ENCODE data around the gene WDR74. TPM values are rescaled to one million over a fixed set of nuclear protein-coding genes. Genes with fewer than 3 reads are reported as not detected.
A peak's percentile ranks its signal among the peaks of the same experiment; 100 is the strongest.
"Not testable (repeated sequence)": the region's sequence is repeated elsewhere in the genome, so short reads cannot be mapped to it uniquely, and the experiment has no call there.

WDR74 gene
- total RNA-seq, 6 donors from 2014 or later = 31.5 to 56.6 (median 50.4) TPM

DNA sequence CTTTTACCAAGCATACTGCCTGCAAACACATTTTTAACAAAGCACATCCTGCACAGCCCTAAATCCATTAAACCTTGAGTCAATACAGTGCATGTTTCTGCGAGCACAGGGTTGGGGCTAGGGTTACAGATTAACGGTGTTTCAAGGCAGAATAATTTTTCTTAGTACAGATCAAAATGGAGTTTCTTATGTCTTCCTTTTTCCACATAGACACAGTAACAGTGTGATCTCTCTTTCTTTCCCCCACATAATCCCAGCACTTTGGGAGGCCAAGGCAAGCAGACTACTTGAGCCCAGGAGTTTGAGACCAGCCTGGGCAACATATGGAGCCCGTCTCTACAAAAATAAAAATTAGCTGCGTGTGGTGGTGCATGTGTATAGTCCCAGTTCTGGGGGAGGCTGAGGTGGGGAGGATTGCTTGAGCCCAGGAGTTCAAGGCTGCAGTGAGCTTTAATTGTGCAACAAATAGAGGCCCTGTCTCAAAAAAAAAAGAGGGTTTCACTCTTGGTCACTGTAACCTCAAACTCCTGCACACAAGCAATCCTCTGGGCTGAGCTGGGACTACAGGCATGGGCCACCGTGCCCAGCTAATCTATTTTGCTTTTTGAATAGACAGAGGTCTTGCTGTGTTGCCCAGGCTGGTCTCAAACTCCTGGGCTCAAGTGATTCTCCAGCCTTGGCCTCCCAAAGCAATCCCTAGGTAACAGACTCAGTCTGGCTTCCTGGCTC is 21.6 kb upstream of the WDR74 start:
- Histone ChIP-seq H3K27me3 (no peaks in the 10 kb centered on the region), H3K9me3 (no peaks in the 10 kb centered on the region), H3K4me3 (no peak overlapping the region), H3K4me1 (peaks cover 4 to 19% (median 15%) of the 10 kb centered on the region in 4 donors), H3K27ac (no peak overlapping the region), H3K36me3 (no peaks in the 10 kb centered on the region)
- 81 to 82% methylated on average over 4 to 5 of the region's 5 CpGs for WGBS, 2 donors
- TF ChIP-seq POLR2AphosphoS5 (IDR thresholded peaks at IDR 0.05) = no peak
- no peak for TF ChIP-seq POLR2A (IDR thresholded peaks at IDR 0.05)
- TF ChIP-seq, protein P1, sequence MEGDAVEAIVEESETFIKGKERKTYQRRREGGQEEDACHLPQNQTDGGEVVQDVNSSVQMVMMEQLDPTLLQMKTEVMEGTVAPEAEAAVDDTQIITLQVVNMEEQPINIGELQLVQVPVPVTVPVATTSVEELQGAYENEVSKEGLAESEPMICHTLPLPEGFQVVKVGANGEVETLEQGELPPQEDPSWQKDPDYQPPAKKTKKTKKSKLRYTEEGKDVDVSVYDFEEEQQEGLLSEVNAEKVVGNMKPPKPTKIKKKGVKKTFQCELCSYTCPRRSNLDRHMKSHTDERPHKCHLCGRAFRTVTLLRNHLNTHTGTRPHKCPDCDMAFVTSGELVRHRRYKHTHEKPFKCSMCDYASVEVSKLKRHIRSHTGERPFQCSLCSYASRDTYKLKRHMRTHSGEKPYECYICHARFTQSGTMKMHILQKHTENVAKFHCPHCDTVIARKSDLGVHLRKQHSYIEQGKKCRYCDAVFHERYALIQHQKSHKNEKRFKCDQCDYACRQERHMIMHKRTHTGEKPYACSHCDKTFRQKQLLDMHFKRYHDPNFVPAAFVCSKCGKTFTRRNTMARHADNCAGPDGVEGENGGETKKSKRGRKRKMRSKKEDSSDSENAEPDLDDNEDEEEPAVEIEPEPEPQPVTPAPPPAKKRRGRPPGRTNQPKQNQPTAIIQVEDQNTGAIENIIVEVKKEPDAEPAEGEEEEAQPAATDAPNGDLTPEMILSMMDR (IDR thresholded peaks at IDR 0.05) = no peak
- no peak for TF ChIP-seq EP300 (IDR thresholded peaks at IDR 0.05)
- ATAC-seq (ENCODE audit: low FRiP score in 2 of 2) (no peak), DNase-seq (no peak)

DNA sequence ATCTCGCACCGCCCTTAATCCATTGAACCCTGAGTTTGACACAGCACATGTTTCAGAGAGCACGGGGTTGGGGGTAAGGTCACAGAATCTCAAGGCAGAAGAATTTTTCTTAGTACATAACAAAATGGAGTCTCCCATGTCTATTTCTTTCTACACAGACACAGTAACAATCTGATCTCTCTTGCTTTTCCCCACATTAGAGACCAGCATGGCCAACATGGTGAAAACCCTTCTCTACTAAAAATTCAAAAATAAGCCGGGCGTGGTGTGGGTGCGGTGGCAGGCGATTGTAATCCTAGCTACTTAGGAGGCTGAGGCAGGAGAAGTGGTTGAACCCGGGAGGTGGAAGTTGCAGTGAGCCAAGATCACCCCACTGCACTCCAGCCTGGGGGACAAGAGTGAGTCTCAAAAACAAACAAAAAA is 19.9 kb upstream of the WDR74 start:
- not testable (repeated sequence) for H3K27ac ChIP-seq; DNase-seq; H3K4me3 ChIP-seq; H3K9me3 ChIP-seq; H3K36me3 ChIP-seq; H3K27me3 ChIP-seq; ATAC-seq (ENCODE audit: low FRiP score in 2 of 2)
- peaks cover 13 to 31% (median 22%) of the 10 kb centered on the region in 4 donors for H3K4me1 ChIP-seq
- WGBS, 2 donors = 75 to 83% methylated on average over 8 of the region's 8 CpGs

DNA sequence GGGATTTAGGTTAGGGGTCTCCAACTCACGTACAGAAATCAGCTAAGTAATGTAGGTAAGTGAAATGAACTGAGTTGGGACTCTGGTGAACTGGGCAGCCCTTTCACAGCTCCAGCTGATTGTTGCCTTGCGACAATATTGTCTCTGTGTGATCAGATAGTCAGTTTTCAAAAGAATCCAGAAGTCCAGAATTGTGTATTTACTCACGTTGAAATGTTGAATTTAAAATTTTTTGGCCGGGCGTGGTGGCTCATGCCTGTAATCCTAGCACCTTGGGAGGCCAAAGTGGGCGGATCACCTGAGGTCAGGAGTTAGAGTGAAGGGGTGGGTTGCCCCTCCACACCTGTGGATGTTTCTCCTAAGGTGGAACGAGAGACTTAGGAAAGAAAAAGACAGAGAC is 18.8 kb upstream of the WDR74 start:
- 78 to 83% methylated on average over 7 of the region's 7 CpGs for WGBS, 2 donors
- ATAC-seq (ENCODE audit: low FRiP score in 2 of 2) (no peak), DNase-seq (no peak)
- H3K4me3 ChIP-seq = no peak overlapping the region
- TF ChIP-seq POLR2AphosphoS5 (IDR thresholded peaks at IDR 0.05) (no peak), EP300 (IDR thresholded peaks at IDR 0.05) (no peak), POLR2A (IDR thresholded peaks at IDR 0.05) (no peak)
- TF ChIP-seq, protein P1 (IDR thresholded peaks at IDR 0.05) = no peak
- H3K36me3 ChIP-seq = peaks cover 4 to 17% (median 8%) of the 10 kb centered on the region in 4 donors
- no peaks in the 10 kb centered on the region for H3K9me3 ChIP-seq
- H3K4me1 ChIP-seq = peaks cover 24 to 42% (median 33%) of the 10 kb centered on the region in 4 donors
- no peaks in the 10 kb centered on the region for H3K27me3 ChIP-seq
- H3K27ac ChIP-seq = no peak overlapping the region

DNA sequence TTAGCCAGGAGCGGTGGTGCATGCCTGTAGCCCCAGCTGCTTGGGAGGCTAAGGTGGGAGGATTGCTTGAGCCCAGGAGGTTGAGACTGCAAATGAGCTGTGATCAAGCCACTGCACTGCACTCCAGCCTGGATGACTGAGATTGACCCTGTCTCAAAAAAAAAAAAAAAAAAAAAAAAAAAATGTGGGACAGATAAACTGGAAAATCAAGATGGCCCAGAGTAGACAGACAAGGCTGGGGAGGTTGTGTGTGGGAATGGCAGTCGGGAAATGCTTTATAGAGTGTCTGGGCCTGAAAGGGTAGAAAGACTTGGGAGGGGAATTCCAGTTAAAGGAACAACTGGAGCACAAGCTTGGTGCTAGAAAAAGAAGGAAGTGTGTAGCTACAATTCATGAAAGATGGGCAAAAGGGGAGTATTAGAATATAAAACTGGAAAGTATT is 18.2 kb upstream of the WDR74 start:
- Histone ChIP-seq H3K27me3 (no peaks in the 10 kb centered on the region), H3K36me3 (peaks cover 10 to 23% (median 15%) of the 10 kb centered on the region in 4 donors), H3K4me1 (peaks cover 29 to 40% (median 33%) of the 10 kb centered on the region in 4 donors), H3K4me3 (no peak overlapping the region), H3K27ac (no peak overlapping the region), H3K9me3 (no peaks in the 10 kb centered on the region)
- DNase-seq = no peak
- WGBS, 2 donors = 68 to 73% methylated on average over 2 of the region's 2 CpGs
- ATAC-seq (ENCODE audit: low FRiP score in 2 of 2) = no peak
- TF ChIP-seq POLR2A (IDR thresholded peaks at IDR 0.05) = no peak
- no peak for TF ChIP-seq POLR2AphosphoS5 (IDR thresholded peaks at IDR 0.05)
- TF ChIP-seq EP300 (IDR thresholded peaks at IDR 0.05) = no peak
- TF ChIP-seq, protein P1 (IDR thresholded peaks at IDR 0.05) = no peak

DNA sequence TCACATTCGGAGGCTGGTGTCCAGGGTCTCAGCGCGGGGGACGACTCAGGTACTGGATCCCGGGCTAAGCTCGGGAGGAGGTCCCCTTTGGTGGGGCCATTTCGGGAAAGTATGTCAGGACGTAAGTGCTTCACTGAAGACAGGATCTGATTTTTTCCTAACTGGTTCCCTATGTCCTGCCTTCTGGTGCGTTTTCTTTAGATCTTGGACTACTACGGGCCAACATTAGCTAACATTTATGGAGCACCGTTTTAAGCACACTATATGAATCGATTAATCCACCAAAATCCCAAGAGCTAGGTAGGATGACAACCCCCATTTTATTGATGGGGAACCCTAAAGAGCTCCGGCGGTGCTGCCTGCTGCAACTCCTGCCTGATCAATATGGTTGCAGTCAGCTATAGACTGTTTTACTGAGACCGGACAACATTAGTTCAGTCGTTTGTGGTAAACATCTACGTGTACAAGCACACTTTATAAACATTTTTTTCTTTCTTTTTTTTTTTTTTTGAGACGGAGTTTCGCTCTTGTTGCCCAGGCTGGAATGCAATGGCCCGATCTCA is 17.0 kb upstream of the WDR74 start:
- peak overlapping the region; percentile 43 to 84 (median 73) for H3K27ac ChIP-seq
- H3K4me3 ChIP-seq = peak overlapping the region; percentile 51 to 90 (median 74)
- no peak for DNase-seq
- H3K4me1 ChIP-seq = peaks cover 29 to 40% (median 33%) of the 10 kb centered on the region in 4 donors
- no peak for TF ChIP-seq POLR2A (IDR thresholded peaks at IDR 0.05)
- TF ChIP-seq, protein P1 (IDR thresholded peaks at IDR 0.05) = no peak
- no peak for TF ChIP-seq EP300 (IDR thresholded peaks at IDR 0.05)
- no peak for TF ChIP-seq POLR2AphosphoS5 (IDR thresholded peaks at IDR 0.05)
- ATAC-seq (ENCODE audit: low FRiP score in 2 of 2) = no peak
- no peaks in the 10 kb centered on the region for H3K9me3 ChIP-seq
- WGBS, 2 donors = 7% methylated on average over 15 to 20 of the region's 20 CpGs
- H3K27me3 ChIP-seq = no peaks in the 10 kb centered on the region
- H3K36me3 ChIP-seq = peaks cover 12 to 35% (median 24%) of the 10 kb centered on the region in 4 donors

All from upper lobe of left lung (tissue), 6 donors.